Esophagus squamous epithelium (tissue), 4 donors: ENCODE measurements around the gene TTF2.

ENCODE experiments used
- CTCF ChIP-seq, 6 experiments: fragments of 450-650 bp in 4 of 6; fragments of 200-600 bp in 2 of 6; sonication (generic) in 2 of 6; IDR thresholded peaks; one replicate each; pipeline ENCODE4 v1.5.1; 2016 to 2019; ENCODE audit warnings: antibody characterized with exemption in 6 of 6, mild to moderate bottlenecking in 4 of 6, moderate library complexity in 4 of 6
- POLR2A ChIP-seq, 4 donors: fragments of 450-650 bp; IDR thresholded peaks; one replicate each; pipeline ENCODE4 v1.6.1; 2017; ENCODE audit warnings: antibody characterized with exemption in 4 of 4, mild to moderate bottlenecking in 4 of 4, moderate library complexity in 3 of 4

- TF ChIP-seq POLR2A (IDR thresholded peaks at IDR 0.05) (no peak), CTCF (IDR thresholded peaks at IDR 0.05) (no peak)
Measured at GRCh38 chr1:117058810-117059209, 1.3 kb upstream of the TTF2 start.
